ENCODE measurements around the gene ZSCAN31. TPM values are rescaled to one million over a fixed set of nuclear protein-coding genes. Genes with fewer than 3 reads are reported as not detected.

Gene ZSCAN31
- total and polyA plus RNA-seq, 4 donors: 5.6 to 13.1 (median 9.0) TPM

DNA sequence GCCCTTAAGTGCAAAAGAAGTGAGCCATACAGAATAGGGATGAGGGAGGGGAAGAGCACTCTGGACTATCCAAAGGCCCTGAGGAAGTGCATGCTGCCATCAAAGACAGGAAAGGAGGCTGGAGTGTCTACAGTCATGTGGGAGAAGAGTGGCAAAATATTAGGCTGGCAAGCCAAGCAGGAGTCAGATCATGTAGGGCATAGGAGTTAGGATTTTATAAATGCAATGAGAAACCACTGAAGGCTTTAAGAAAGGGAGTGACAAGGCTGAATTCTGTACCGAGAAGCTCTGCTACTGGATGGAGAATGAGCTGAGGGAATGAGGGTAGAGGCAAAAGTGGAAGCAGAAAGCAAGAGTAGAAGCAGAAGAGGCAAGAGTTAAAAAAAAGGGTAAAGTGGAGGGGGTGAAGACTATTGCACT, 2.3 kb downstream of the ZSCAN31 start:
- Histone ChIP-seq H3K36me3 (ENCODE audit: control insufficient read depth in 4 of 4, insufficient read depth in 4 of 4, low read length in 4 of 4) (peaks cover 0 to 2% (median 1%) of the 10 kb centered on the region in 4 donors), H3K27me3 (ENCODE audit: control insufficient read depth in 3 of 3, insufficient read depth in 3 of 3, low read length in 2 of 3) (no peaks in the 10 kb centered on the region), H3K9me3 (ENCODE audit: control insufficient read depth in 4 of 4, insufficient read depth in 3 of 4, low read length in 3 of 4) (peaks cover 0 to 2% (median under 1%) of the 10 kb centered on the region in 4 donors), H3K4me1 (ENCODE audit: control insufficient read depth in 5 of 5, insufficient read depth in 5 of 5, low read length in 5 of 5) (peaks cover 0 to 19% (median 3%) of the 10 kb centered on the region in 5 donors), H3K27ac (ENCODE audit: low read depth in 1 of 2, low read length in 1 of 2) (no peak overlapping the region), H3K4me3 (no peak overlapping the region), H3K9ac (ENCODE audit: insufficient read depth in 1 of 2, low read length in 2 of 2) (no peak overlapping the region)
- WGBS, 2 donors: 81 to 85% methylated on average over 1 of the region's 1 CpG
- DNase-seq (no peak), ATAC-seq (ENCODE audit: insufficient read depth, low FRiP score) (no peak)
- TF ChIP-seq, protein P1, sequence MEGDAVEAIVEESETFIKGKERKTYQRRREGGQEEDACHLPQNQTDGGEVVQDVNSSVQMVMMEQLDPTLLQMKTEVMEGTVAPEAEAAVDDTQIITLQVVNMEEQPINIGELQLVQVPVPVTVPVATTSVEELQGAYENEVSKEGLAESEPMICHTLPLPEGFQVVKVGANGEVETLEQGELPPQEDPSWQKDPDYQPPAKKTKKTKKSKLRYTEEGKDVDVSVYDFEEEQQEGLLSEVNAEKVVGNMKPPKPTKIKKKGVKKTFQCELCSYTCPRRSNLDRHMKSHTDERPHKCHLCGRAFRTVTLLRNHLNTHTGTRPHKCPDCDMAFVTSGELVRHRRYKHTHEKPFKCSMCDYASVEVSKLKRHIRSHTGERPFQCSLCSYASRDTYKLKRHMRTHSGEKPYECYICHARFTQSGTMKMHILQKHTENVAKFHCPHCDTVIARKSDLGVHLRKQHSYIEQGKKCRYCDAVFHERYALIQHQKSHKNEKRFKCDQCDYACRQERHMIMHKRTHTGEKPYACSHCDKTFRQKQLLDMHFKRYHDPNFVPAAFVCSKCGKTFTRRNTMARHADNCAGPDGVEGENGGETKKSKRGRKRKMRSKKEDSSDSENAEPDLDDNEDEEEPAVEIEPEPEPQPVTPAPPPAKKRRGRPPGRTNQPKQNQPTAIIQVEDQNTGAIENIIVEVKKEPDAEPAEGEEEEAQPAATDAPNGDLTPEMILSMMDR (IDR thresholded peaks at IDR 0.05; ENCODE audit: control extremely low read depth, extremely low read depth): no peak

- ATAC-seq (ENCODE audit: insufficient read depth, low FRiP score) (no peak), DNase-seq (no peak)
- no peak overlapping the region for H3K4me3 ChIP-seq
- H3K9ac ChIP-seq (ENCODE audit: insufficient read depth in 1 of 2, low read length in 2 of 2): no peak overlapping the region
- TF ChIP-seq, protein P1 (IDR thresholded peaks at IDR 0.05; ENCODE audit: control extremely low read depth, extremely low read depth): no peak
- 94 to 96% methylated on average over 2 of the region's 2 CpGs for WGBS, 2 donors
- no peak overlapping the region for H3K27ac ChIP-seq (ENCODE audit: low read depth in 1 of 2, low read length in 1 of 2)
- H3K36me3 ChIP-seq (ENCODE audit: control insufficient read depth in 4 of 4, insufficient read depth in 4 of 4, low read length in 4 of 4): peaks cover 0 to 2% (median 1%) of the 10 kb centered on the region in 4 donors
- peaks cover 0 to 19% (median 3%) of the 10 kb centered on the region in 5 donors for H3K4me1 ChIP-seq (ENCODE audit: control insufficient read depth in 5 of 5, insufficient read depth in 5 of 5, low read length in 5 of 5)
- H3K9me3 ChIP-seq (ENCODE audit: control insufficient read depth in 4 of 4, insufficient read depth in 3 of 4, low read length in 3 of 4): peaks cover 0 to 2% (median under 1%) of the 10 kb centered on the region in 4 donors
- H3K27me3 ChIP-seq (ENCODE audit: control insufficient read depth in 3 of 3, insufficient read depth in 3 of 3, low read length in 2 of 3): no peaks in the 10 kb centered on the region
Measured at GRCh38 chr6:28333047-28333446, 2.9 kb downstream of the ZSCAN31 start.

DNA sequence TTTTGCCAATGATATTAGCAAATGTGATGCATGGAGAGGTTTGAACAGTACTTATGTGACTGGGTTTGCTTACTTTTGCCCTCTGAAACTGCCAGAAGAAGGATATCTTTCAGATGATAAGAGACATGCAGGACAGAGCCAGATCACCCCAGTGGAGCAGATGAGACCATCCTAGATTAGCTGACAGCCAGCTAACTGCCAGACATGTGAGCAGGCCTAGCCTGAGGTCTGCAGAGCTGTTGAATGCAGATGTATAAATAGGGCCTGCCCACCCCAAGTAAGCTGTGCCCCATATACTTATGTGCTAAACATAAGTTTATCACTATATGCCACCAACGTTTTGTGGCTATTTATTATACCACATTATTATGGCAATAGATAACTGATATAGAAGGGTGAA, 5.9 kb downstream of the ZSCAN31 start:
- 66 to 79% methylated on average over 1 of the region's 1 CpG for WGBS, 2 donors
- ATAC-seq (ENCODE audit: insufficient read depth, low FRiP score): no peak
- TF ChIP-seq, protein P1 (IDR thresholded peaks at IDR 0.05; ENCODE audit: control extremely low read depth, extremely low read depth): no peak

More for the DNA sequence above, 5.9 kb downstream of the ZSCAN31 start:
- H3K4me1 ChIP-seq (ENCODE audit: control insufficient read depth in 5 of 5, insufficient read depth in 5 of 5, low read length in 5 of 5): peaks cover 0 to 7% (median 3%) of the 10 kb centered on the region in 5 donors
- no peaks in the 10 kb centered on the region for H3K27me3 ChIP-seq (ENCODE audit: control insufficient read depth in 3 of 3, insufficient read depth in 3 of 3, low read length in 2 of 3)
- peaks cover 9 to 23% (median 21%) of the 10 kb centered on the region in 4 donors for H3K36me3 ChIP-seq (ENCODE audit: control insufficient read depth in 4 of 4, insufficient read depth in 4 of 4, low read length in 4 of 4)
- H3K27ac ChIP-seq (ENCODE audit: low read depth in 1 of 2, low read length in 1 of 2): no peak overlapping the region
- no peak for DNase-seq
- H3K9me3 ChIP-seq (ENCODE audit: control insufficient read depth in 4 of 4, insufficient read depth in 3 of 4, low read length in 3 of 4): peaks cover 12 to 18% (median 14%) of the 10 kb centered on the region in 4 donors
- no peak overlapping the region for H3K4me3 ChIP-seq
- no peak overlapping the region for H3K9ac ChIP-seq (ENCODE audit: insufficient read depth in 1 of 2, low read length in 2 of 2)

Data from lung (tissue), 12 donors.